ENCODE measurements around the gene NUDT16. TPM values are rescaled to one million over a fixed set of nuclear protein-coding genes. Genes with fewer than 3 reads are reported as not detected.

NUDT16 gene
- total and polyA plus RNA-seq, 2 donors (not counting 1 experiment from before 2014, with no cell fraction given) = 5.1 to 19.1 TPM

DNA sequence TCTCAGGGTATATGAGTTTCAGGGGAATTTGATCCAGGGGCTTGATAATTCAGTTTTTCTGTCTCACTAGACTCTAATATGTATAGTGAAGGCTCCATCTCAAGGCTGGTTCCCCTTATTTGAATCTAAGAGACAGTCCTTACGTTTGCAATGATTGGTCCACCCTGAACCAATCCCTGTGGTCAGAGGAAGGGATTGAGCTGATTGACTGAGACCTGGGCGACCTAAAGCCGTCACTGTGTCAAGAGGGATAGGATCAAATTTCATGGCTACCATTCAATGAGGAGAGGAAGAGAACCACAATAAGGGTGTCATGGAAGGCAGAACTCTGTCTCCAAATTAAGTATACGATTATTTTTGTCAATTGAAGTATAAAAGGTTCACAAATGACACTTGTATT, 16.3 kb downstream of the NUDT16 start:
- intact Hi-C loops (cut with micrococcal nuclease) = no loop called here
- no peak overlapping the region for H3K4me2 ChIP-seq (replicated peaks; ENCODE audit: low read depth, low read length, poor library complexity, severe bottlenecking)
- DNase-seq (no peak), ATAC-seq (ENCODE audit: low read depth) (no peak)
- no peaks in the 10 kb centered on the region for H3K79me2 ChIP-seq (ENCODE audit: control insufficient read depth, insufficient read depth, low read length)
- no peaks in the 10 kb centered on the region for H4K20me1 ChIP-seq (ENCODE audit: control insufficient read depth, insufficient read depth, low read length, poor library complexity, severe bottlenecking)
- H3K9ac ChIP-seq (ENCODE audit: low read length) = no peak overlapping the region
- Mint-ChIP-seq H3K27ac (no peak overlapping the region), H3K9me3 (ENCODE audit: insufficient read depth) (no peaks in the 10 kb centered on the region), H3K27me3 (no peaks in the 10 kb centered on the region), H3K4me3 (no peak overlapping the region), H3K4me1 (peaks cover 4% of the 10 kb centered on the region)
- no peaks in the 10 kb centered on the region for H3K36me3 ChIP-seq (replicated peaks in 1 of 2; ENCODE audit: control extremely low read depth in 1 of 2, control insufficient read depth in 1 of 2, extremely low read depth in 1 of 2, insufficient read depth in 2 of 2, low read length in 1 of 2)
- H2AFZ ChIP-seq (ENCODE audit: insufficient read depth, low read depth, low read length, poor library complexity, severe bottlenecking) = no peak overlapping the region
- H3K27me3 ChIP-seq (replicated peaks in 1 of 4; ENCODE audit: control extremely low read depth in 1 of 4, control insufficient read depth in 3 of 4, insufficient read depth in 4 of 4, low read length in 3 of 4) = no peaks in the 10 kb centered on the region
- POLR2A ChIA-PET = no interaction called here
- CTCF ChIA-PET = no interaction called here
- no peak overlapping the region for H3K27ac ChIP-seq (ENCODE audit: low read length in 2 of 2)
- 93% methylated on average over 2 of the region's 4 CpGs for WGBS (ENCODE audit: insufficient coverage)
- no peak overlapping the region for H3K4me3 ChIP-seq (ENCODE audit: control extremely low read depth in 1 of 5, extremely low read depth in 1 of 5, insufficient read depth in 1 of 5, low read depth in 2 of 5, low read length in 4 of 5)
- TF ChIP-seq, protein P1, sequence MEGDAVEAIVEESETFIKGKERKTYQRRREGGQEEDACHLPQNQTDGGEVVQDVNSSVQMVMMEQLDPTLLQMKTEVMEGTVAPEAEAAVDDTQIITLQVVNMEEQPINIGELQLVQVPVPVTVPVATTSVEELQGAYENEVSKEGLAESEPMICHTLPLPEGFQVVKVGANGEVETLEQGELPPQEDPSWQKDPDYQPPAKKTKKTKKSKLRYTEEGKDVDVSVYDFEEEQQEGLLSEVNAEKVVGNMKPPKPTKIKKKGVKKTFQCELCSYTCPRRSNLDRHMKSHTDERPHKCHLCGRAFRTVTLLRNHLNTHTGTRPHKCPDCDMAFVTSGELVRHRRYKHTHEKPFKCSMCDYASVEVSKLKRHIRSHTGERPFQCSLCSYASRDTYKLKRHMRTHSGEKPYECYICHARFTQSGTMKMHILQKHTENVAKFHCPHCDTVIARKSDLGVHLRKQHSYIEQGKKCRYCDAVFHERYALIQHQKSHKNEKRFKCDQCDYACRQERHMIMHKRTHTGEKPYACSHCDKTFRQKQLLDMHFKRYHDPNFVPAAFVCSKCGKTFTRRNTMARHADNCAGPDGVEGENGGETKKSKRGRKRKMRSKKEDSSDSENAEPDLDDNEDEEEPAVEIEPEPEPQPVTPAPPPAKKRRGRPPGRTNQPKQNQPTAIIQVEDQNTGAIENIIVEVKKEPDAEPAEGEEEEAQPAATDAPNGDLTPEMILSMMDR (IDR thresholded peaks at IDR 0.05) = no peak
- no peaks in the 10 kb centered on the region for H3K4me1 ChIP-seq (ENCODE audit: control insufficient read depth in 2 of 2, insufficient read depth in 2 of 2, low read length in 2 of 2)
- H3K9me3 ChIP-seq (ENCODE audit: control extremely low read depth in 1 of 3, control insufficient read depth in 2 of 3, insufficient read depth in 1 of 3, low read length in 2 of 3) = no peaks in the 10 kb centered on the region

DNA sequence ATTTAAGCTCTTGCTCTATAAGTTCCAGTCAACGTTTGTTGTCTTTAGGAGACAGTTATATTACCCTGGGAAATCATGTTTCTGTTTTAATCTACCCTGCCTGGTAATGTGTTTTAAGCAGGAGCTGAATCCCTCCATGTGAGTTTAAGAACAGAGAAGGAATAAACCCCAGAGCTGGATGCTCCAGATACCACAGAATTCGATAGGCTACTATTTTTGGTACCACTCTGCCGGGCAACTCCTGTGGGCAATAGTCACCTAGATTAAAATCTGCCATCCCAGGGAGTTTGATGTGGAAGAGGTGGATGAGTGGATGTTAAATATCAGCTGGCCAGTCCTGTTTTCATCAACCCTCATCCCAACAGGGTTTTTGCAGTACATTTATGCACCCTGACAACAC, 20.4 kb downstream of the NUDT16 start:
- no peak overlapping the region for H3K4me3 ChIP-seq (ENCODE audit: control extremely low read depth in 1 of 5, extremely low read depth in 1 of 5, insufficient read depth in 1 of 5, low read depth in 2 of 5, low read length in 4 of 5)
- no peaks in the 10 kb centered on the region for H3K36me3 ChIP-seq (replicated peaks in 1 of 2; ENCODE audit: control extremely low read depth in 1 of 2, control insufficient read depth in 1 of 2, extremely low read depth in 1 of 2, insufficient read depth in 2 of 2, low read length in 1 of 2)
- H3K9me3 ChIP-seq (ENCODE audit: control extremely low read depth in 1 of 3, control insufficient read depth in 2 of 3, insufficient read depth in 1 of 3, low read length in 2 of 3) = peaks cover 0 to 8% (median 1%) of the 10 kb centered on the region in 3 donors
- DNase-seq (no peak), ATAC-seq (ENCODE audit: low read depth) (no peak)
- ChIA-PET POLR2A (no interaction called here), CTCF (no interaction called here)
- Mint-ChIP-seq H3K4me1 (peaks cover 4% of the 10 kb centered on the region), H3K4me3 (no peak overlapping the region), H3K27ac (no peak overlapping the region), H3K27me3 (peaks cover 14% of the 10 kb centered on the region), H3K9me3 (ENCODE audit: insufficient read depth) (no peaks in the 10 kb centered on the region)
- H4K20me1 ChIP-seq (ENCODE audit: control insufficient read depth, insufficient read depth, low read length, poor library complexity, severe bottlenecking) = no peaks in the 10 kb centered on the region
- H3K4me2 ChIP-seq (replicated peaks; ENCODE audit: low read depth, low read length, poor library complexity, severe bottlenecking) = no peak overlapping the region
- no peak for TF ChIP-seq EZH2 (IDR thresholded peaks at IDR 0.05; ENCODE audit: borderline replicate concordance, insufficient read depth, low read depth, low read length, poor library complexity, severe bottlenecking)
- TF ChIP-seq, protein P1 (IDR thresholded peaks at IDR 0.05) = no peak
- no peak overlapping the region for H3K27ac ChIP-seq (ENCODE audit: low read length in 2 of 2)
- no peak overlapping the region for H3K9ac ChIP-seq (ENCODE audit: low read length)
- peak overlapping the region; percentile 41 for H2AFZ ChIP-seq (ENCODE audit: insufficient read depth, low read depth, low read length, poor library complexity, severe bottlenecking)
- H3K4me1 ChIP-seq (ENCODE audit: control insufficient read depth in 2 of 2, insufficient read depth in 2 of 2, low read length in 2 of 2) = no peaks in the 10 kb centered on the region
- H3K79me2 ChIP-seq (ENCODE audit: control insufficient read depth, insufficient read depth, low read length) = no peaks in the 10 kb centered on the region
- WGBS (ENCODE audit: insufficient coverage) = no CpG with 5 or more reads among the region's 3 CpGs
- peaks cover 0 to 4% (median 2%) of the 10 kb centered on the region in 4 experiments for H3K27me3 ChIP-seq (replicated peaks in 1 of 4; ENCODE audit: control extremely low read depth in 1 of 4, control insufficient read depth in 3 of 4, insufficient read depth in 4 of 4, low read length in 3 of 4)
- intact Hi-C loops (cut with micrococcal nuclease) = no loop called here

Data from B cell (primary cell).